ENCODE measurements around the gene SPACA6. TPM values are rescaled to one million over a fixed set of nuclear protein-coding genes. Genes with fewer than 3 reads are reported as not detected.
A peak's percentile ranks its signal among the peaks of the same experiment; 100 is the strongest.

SPACA6 gene
- total and polyA plus RNA-seq, 11 donors, result 2.9 to 16.8 (median 10.2) TPM

DNA sequence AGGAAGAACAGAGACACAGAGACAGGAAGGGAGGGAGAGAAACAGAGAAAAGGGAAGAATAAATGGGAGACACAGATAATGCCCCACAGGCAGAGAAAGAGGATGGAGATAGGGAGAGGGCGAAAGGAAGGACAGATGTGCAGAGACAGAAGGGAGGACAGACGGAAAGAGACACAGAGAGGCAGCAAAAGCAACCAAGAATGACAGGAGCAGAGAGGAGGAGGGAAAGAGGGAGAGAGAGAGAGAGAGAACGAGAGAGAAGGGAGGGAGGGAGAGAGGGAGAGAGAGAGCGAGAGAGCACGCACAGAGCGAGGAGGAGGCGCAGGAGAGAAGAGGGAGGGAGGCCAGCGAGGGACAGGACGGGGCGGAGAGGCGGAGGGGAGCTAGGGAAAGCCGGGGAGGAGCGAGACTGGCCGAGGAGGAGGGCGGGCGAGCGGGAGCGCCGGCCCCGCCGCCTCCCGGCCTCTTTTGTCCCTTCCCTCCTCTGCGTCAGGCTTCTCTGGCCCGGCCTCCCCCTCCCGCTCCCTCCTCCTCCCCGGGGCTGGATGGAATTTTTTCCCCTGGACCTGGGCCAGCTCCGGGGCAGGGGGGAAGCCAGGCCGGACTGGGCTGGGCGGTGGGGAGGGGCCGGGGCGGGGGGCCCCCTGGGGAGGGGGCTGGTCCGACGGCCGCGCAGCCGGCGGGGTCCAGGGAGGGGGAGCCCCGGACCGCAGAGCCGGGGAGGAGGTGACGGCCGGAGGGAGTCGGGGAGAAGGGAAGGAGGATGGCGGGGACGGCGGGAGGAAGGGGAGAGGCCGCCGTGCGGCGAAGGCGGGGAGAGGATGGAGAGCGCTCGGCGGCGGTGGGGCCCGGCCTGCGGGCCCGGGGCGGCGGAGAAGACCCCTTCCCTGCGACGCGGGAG lies 4.2 kb upstream of the SPACA6 start:
- Histone ChIP-seq H3K4me1 (peaks cover 0 to 48% (median 33%) of the 10 kb centered on the region in 12 donors), H3K27me3 (no peaks in the 10 kb centered on the region), H3K27ac (peak overlapping the region; percentile 90 to 100 (median 98)), H3K36me3 (peaks cover 0 to 13% (median 4%) of the 10 kb centered on the region in 9 donors), H3K4me3 (peak overlapping the region; percentile 63 to 99 (median 94)), H3K9me3 (no peaks in the 10 kb centered on the region)
- ATAC-seq (peak; percentile 89 to 93 (median 90)), DNase-seq (peak; percentile 94 to 96 (median 95))
- WGBS, 4 donors, result 0 to 2% (median 1%) methylated on average over 17 to 63 of the region's 63 CpGs
- intact Hi-C loops (cut with DNase I), result loop anchor here in 4 of 10 donors (1.0 to 5.0 kb wide), 3 partner anchors 15 to 322 kb away; partner anchors contain the start of genes CLDND2 (in 2 of the 4) and ETFB (in 2 of the 4)
- peak in 1 of 2 donors; percentile 69 for TF ChIP-seq POLR2A (IDR thresholded peaks at IDR 0.05)
- TF ChIP-seq, protein P1, sequence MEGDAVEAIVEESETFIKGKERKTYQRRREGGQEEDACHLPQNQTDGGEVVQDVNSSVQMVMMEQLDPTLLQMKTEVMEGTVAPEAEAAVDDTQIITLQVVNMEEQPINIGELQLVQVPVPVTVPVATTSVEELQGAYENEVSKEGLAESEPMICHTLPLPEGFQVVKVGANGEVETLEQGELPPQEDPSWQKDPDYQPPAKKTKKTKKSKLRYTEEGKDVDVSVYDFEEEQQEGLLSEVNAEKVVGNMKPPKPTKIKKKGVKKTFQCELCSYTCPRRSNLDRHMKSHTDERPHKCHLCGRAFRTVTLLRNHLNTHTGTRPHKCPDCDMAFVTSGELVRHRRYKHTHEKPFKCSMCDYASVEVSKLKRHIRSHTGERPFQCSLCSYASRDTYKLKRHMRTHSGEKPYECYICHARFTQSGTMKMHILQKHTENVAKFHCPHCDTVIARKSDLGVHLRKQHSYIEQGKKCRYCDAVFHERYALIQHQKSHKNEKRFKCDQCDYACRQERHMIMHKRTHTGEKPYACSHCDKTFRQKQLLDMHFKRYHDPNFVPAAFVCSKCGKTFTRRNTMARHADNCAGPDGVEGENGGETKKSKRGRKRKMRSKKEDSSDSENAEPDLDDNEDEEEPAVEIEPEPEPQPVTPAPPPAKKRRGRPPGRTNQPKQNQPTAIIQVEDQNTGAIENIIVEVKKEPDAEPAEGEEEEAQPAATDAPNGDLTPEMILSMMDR (IDR thresholded peaks at IDR 0.05), result peak in 4 of 12 donors; percentile 4 to 28 (median 22)

DNA sequence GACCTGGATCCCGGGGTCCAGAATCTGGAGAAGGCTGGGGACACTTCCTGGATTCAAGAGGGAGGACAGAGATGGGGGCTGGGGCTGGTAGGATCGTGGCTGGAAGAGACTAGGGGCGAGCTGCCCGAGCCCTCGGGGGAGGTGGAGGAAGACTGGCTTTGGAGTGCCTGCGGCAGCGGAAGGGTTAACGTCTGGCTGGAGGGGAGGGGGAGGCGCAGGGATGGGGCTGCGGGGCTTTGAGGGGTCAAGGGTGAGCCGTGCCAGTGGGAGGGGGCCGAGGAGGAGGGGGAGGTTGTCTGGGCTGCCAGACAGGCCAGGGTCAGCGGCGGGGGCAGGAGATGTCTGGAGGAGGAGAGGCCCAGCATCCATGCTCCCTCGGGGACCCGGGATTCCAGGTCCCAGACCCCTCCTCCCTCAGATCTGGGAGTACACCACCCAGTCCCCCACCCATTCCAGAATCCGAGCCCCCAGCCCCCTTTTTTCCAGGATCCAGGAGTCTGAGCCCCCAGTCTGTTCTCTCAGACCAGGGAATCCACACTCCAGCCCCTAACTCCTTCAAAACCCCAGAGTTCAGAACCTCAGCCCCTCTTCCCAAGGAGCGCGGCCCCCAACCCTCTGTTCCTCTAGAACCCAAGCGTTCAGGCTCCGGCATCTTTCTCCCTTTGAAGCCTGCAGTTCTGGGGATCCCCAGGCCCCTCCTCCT lies 3.2 kb upstream of the SPACA6 start:
- intact Hi-C loops (cut with DNase I), result loop anchor here in 4 of 10 donors (1.0 to 5.0 kb wide), 3 partner anchors 14 to 323 kb away; partner anchors contain the start of genes CLDND2 (in 2 of the 4) and ETFB (in 2 of the 4)

DNA sequence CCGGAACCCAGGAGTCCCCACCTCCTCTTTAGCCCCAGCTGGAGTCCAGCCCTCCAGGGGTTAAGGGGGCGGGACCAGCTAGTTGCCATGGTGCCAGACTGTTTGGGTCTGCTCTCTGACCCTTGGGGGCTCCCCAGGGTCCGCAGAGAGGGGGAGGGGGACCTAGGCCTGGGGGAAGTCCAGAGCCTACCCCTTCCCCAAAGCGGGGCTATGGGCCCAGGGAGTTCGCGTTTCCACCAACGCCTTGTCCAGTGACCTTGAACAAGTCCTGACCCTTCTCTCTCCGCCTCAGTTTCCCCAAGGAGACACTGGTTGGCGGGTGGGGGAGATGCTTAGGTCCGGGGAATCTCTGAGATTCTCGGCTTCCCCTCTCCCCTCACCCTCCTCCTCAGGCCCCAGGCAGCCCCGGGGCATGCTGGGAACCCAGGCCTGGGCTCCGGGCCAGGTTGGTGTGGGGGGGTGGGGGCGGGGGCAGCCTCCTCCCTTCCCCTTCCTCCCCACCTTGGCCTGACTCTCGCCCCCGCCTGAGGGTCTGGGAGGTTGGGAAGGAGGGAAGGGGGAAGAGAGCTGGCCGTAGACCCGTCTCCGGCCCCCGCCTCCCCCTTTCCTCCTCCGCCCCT lies 2.6 kb upstream of the SPACA6 start:
- no peaks in the 10 kb centered on the region for H3K27me3 ChIP-seq
- H3K4me1 ChIP-seq, result peaks cover 0 to 48% (median 33%) of the 10 kb centered on the region in 12 donors
- H3K27ac ChIP-seq, result peak overlapping the region; percentile 90 to 100 (median 98)
- ATAC-seq (peak; percentile 35 to 66 (median 46)), DNase-seq (peak; percentile 76 to 86 (median 80))
- intact Hi-C loops (cut with DNase I), result no loop called here
- WGBS, 4 donors, result 0 to 1% (median 1%) methylated on average over 6 to 21 of the region's 21 CpGs
- peak overlapping the region; percentile 63 to 99 (median 94) for H3K4me3 ChIP-seq
- no peaks in the 10 kb centered on the region for H3K9me3 ChIP-seq
- TF ChIP-seq, protein P1 (IDR thresholded peaks at IDR 0.05), result no peak
- peak in 1 of 2 donors; percentile 38 for TF ChIP-seq POLR2A (IDR thresholded peaks at IDR 0.05)
- H3K36me3 ChIP-seq, result peaks cover 0 to 29% (median 19%) of the 10 kb centered on the region in 9 donors

More for the DNA sequence above, 3.2 kb upstream of the SPACA6 start:
- DNase-seq (peak; percentile 56 to 84 (median 61)), ATAC-seq (peak in 1 of 4 donors; percentile 6)
- 0 to 2% (median 0%) methylated on average over 16 to 21 of the region's 21 CpGs for WGBS, 4 donors
- Histone ChIP-seq H3K9me3 (no peaks in the 10 kb centered on the region), H3K36me3 (peaks cover 0 to 22% (median 13%) of the 10 kb centered on the region in 9 donors), H3K27ac (peak overlapping the region; percentile 90 to 100 (median 98)), H3K4me1 (peaks cover 0 to 48% (median 33%) of the 10 kb centered on the region in 12 donors), H3K4me3 (peak overlapping the region; percentile 63 to 99 (median 94)), H3K27me3 (no peaks in the 10 kb centered on the region)
- no peak for TF ChIP-seq POLR2A (IDR thresholded peaks at IDR 0.05)
- TF ChIP-seq, protein P1 (IDR thresholded peaks at IDR 0.05), result no peak

Measured in heart left ventricle (tissue), 16 donors.